Stimulated activated CD8-positive, alpha-beta memory T cell treated with anti-CD3 and anti-CD28 coated beads, Interleukin-7, amount 100 ng/mL, for 1 hour (primary cell): ENCODE data around the gene S100A7A.
A peak's percentile ranks its signal among the peaks of the same experiment; 100 is the strongest.
"Not testable (repeated sequence)": the region's sequence is repeated elsewhere in the genome, so short reads cannot be mapped to it uniquely, and the experiment has no call there.

ENCODE experiments used
- DNase-seq, 2 donors: peaks; one replicate each; pipeline ENCODE4 v3.0.0-alpha.2; 2020; ENCODE audit warnings: low read depth in 2 of 2

The S100A7A gene

DNA sequence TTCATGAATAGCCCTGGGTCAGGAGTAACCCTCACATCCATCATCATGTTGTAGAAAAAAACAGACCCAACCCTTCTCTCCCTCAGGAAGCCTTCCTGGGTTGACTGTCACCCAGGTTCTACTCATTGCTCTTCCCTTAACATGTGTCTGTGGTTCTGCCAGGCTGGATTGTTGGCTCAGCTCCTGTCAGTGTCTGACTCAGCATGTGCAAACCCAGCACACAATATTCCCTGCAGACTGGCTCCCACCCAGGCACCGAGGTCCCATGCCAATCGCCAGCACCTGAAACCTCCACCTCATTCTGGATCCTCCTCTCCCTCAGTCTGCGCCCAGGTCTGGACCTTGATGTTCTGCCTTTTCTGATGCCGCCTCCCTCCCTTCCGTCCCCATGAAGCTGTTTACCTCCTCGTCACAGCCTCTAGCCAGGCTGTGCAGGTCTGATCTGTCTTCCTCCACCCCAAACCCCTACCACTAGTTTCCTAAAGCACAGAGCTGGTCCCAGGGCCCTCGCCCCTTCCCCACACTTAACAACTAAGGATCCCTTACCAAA, 21.1 kb upstream of the S100A7A start:
- DNase-seq, result no peak

DNA sequence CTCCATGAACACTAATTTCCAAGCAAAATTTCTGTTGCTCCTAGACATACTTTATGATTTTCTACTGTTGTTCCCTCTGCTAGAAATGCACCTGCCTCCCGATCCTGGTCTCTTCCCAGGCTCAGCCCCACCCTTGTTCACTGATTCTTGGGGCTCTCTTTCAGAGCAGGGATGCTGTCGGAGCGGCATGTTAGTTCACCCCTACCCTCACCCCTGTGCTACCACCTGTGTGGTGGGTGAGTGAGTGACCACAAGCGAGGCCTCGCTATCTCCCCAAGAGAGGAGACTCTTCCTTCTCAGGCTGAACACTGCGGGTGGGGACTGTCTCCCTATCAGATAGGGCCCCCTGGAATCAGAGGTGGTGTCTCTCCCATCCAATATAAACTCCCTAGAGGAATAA, 20.5 kb upstream of the S100A7A start:
- DNase-seq, result no peak

DNA sequence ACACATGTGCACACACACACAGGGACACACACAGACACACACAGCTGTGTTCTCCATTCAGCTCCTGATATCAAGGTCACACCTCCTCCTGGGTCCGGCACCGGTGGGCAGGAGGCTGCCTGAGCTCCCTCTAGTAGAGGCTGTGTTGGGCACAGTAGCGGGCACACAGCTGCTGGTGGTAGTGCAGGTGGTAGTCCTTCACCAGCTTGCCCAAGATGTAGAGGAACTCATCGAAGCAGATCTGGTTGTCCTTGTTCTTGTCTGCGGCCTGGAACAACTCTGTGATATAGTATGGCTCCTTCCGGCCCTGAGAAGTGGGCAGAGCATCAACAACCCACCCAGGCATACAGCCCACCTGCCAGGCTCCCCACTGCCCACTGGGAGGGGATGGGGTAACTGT, 19.9 kb upstream of the S100A7A start:
- DNase-seq, result no peak

DNA sequence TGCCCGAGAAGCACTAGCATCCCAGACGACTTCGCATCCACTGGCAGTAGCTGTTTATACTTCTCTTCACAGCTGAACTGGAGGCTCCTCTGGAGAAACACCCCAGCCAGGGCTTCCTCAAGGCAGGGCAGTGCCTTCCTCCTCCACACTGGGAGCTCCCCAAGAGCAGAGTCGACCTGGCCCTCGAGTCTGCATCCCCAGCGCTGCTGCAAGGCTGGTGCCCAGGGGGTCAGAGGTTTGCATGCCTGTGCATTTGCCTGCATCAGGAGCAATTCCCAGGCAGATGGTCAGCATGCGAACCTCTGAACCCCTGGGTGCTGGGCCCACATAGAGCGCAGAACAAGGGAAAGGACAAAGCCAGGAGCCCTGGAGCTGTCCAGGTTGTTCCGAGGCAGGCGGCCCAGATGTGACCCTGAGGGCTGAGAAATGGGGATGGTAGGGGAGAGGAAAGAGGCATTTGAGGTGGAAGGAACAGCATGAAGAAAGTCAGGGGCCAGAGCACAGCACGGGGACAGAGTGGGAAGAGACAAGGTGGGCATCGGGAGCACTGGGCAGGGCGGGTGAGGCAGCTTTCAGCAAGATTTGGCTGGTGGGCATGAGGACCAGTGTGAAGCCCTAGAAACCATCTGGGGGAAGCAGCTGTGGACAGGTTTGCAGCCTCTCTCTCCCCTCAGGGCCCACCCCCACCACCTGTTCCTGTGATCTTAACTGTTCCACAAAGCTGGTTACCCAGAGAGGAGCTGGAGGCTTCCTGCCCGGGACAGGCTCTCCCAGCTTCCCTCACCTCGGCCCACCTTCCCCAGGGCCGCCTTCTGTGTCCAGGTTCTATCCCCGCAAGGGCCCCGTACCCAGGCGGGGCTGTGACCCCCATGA, 19.0 kb upstream of the S100A7A start:
- no peak for DNase-seq

DNA sequence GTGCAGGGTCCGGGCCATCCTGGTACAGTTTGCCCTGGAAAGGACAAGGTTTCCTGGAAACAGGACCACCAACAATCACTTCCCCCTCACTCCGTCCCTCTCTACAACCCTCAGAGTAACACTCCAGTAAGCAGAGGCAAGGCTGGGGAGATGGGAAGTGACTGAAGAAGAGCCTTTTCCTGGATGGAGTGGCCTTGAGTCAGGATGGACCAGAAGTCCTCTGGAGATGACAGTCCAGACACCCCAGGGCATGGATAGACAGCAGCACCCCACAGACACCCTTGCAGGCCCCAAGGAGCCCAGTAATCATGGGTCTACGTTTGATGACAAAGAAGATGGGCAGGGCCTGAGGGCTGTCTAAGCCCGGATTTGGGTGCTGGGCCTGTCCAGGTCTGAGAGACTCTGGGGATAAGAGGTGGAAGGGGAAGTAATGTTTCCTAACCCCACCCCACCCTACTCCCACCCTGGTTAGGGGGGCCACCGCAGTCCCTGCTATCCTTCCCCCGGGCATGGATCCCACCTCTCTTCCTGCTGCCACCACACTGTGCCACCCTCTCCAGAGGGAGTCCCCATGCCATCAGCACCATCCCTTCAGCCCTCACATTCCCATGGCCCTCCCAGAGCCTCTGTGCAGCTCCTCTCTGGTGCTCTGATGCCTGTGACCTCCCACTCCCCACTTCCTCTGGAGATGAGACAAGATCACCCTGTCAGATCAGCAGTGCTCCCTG, 18.2 kb upstream of the S100A7A start:
- no peak for DNase-seq

DNA sequence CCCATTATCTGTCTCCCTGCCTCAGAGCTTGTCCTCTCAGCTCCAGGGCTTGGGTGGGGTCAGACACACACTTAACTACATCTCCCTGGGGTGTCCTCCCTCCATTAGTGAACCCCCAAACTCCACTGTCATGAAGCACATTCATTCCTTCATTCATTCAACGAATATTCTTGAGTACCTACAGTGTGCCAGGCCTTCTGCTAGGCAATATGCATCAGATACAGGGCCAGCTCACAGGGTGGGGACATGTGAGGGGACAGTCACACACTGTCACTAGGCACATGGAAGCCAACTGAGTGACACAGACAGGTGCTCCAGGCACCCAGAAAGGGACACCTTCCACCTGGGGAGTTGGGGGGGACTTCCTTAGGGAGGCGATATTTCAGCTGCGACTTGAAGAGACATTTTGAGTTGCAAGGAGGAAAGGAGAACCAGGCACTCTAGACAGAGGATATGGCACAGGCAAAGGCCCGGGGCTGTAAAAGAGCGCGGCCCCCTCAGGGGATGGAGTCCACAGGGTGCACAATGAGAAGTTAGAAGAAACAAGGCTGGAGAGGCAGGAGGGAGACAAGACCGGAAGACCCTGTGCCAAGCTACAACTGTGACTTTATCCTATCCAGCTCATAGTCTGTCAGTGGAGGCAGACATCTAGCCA, 16.8 kb upstream of the S100A7A start:
- no peak for DNase-seq

DNA sequence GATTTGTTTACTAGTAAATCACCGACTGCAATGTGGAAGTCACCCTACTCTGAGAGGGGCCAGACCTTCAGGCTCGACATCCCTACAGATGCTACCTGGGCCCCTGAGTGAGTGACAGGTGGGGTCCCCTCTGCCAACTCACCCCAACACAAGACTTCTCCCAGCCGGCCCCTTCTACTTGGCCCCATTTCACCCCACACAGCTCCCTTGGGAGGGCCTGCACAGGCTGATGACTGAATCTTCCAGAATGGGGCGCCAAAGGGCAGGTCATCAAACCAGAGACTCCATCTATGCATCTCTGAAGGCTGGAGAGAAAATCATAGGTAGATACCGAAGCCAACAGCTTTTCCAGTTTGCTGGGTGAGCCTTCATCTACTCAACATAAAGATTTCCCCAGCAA, 16.1 kb upstream of the S100A7A start:
- no peak for DNase-seq

DNA sequence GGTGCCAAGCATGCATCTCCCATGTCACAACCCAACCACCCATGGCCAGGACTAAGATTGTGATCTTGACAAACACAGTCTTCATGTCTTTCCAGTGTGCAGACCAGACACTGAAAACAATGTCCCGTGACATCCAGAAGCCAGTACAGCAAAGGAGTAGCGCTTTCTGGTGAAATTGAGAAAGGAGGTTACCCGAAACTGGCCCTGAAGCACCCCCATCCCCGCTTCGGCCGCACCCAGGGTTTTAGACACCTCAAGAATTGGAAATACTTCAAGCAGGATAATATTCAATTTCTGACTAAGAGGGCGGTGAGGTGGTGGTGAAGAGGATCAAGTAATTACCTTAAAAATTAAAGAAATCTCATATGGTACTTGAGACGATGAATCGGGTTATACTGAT, 14.9 kb upstream of the S100A7A start:
- no peak for DNase-seq

DNA sequence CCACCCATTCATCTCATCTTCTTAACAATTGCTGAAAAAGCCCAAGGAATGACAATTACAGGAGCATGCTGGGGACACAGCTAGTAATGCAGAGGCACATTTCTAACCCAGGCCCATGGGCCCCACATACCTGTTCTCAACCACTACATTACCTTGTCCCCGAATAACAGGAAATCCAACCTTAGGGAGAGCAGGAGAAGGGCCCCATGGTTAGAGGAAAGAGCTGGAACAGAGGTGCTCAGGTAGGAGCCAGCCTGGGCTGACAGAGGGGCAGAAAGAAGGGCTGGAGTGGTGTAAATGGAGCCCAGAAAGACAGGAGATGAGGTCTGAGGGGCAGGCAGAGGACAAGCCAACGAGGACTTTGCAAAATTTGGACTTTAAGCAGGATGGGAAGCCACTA, 14.1 kb upstream of the S100A7A start:
- no peak for DNase-seq

DNA sequence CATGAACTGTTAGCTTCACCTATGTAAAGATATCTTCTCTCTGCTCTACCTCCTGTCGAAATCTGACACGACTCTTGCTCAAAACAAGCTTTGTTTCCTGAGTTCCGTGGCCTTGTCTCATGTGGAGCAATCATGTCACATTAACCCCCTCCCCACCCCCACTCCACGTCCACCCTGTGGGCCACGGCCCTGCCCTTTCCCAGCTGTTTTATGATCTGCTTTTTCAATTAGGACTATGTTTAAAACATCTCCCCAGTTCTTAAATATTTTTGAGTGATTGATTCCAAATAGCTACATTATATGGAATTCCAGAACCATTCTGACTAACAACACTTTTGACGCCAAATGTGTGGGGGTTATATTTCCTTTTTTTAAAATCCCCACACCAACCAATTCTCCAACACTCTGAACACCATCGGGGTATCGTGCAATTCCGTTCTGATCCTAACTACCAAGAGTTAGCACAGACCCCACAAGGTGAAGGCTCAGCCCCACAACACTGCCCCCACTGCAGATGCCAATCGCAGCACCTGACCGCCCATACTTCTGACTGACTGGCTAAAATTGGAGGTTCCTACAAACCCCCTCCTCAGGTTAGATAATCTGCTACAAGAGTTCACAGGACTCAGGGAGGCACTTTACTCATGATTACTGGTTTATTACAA, 12.8 kb upstream of the S100A7A start:
- no peak for DNase-seq

DNA sequence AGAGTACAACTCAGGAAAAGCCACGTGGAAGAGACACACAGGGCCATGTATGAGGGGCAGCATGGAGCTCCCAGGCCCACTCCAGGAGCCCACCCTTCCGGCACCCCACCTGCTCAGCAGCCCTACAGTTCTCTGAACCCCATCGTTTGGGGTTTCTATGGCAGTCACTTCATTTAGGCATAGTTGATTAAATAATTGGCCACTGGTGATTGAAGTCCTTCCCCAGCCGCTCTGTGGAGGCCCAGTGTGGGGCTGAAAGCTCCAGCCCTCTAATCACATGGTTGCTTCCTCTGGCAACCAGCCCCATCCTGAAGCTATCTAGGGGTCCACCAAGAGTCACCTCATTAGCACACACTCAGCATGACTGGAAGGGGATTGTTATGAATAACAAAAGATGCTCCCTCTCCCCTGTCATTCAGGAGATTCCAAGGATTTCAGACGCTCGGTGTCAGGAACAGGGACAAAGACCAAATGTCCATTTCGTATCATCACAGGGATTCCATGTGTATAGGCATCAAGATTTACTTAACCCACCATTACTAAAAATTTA, 12.2 kb upstream of the S100A7A start:
- DNase-seq, result no peak

DNA sequence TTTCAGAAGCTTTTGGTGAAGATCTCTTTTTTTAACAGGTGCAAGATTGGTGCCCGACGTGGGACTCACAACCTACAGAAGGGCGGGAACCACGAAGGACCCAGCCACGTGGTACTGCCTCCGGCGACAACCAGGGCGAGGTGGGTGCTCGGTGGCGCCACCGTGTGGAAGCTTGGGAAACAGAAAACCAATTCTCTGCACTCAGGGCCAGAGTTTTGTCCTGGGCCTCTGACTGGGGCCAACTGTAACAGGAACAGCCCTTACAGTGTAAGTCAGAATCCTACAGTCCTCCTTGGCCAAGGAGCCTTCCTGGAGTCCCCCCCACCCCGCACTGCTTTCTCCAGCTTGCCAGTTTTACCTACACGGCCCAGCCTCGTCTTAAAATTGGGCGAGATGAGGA, 11.6 kb upstream of the S100A7A start:
- peak in 1 of 2 donors; percentile 19 for DNase-seq

DNA sequence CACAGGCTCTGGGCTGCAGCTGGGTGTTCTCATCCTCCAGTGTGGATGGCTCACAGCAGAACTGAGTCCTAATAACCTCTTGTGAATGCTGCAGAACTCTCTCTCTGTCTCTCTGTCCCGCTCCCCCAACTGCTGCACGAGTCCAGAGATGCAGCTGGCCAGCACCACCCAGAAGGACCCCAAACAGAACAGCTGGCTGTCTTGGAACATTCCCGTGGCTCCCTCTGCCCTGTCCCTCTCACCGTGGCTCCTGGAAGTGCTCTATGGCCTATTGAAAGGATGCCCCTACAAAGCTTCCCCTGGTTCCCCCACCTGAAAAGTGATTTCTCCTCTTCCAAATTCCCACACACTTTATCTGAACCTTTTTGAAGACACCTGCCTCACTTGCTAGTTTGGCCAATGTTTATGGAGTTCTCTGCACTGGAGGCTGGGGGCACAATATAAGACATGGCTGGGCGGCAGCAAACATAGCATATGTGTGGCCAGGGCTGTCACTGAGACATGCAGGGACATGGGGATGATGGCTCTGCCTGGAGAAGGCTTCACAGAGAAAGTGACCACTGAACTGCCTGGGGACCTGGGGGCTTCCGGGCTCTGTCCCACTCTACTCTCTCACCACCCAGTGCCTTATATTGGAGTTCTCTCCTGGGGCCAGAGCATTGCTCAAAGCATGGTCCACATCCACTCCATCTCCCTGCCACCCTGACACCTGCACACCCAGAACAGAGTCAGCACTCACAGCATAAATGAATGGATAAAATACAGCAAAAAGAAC, 10.3 kb upstream of the S100A7A start:
- DNase-seq, result not testable (repeated sequence)

DNA sequence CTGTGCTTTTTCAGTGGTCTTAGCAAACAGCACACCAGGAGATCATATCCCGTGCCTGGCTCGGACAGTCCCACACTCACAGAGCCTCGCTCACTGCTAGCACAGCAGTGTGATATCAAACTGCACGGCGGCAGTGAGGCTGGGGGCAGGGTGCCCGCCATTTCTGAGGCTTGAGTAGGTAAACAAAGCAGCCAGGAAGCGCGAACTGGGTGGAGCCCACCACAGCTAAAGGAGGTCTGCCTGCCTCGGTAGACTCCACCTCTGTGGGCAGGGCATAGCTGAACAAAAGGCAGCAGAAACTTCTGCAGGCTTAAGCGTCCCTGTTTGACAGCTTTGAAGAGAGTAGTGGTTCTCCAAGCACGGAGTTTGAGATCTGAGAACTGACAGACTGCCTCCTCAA, 9.0 kb upstream of the S100A7A start:
- not testable (repeated sequence) for DNase-seq

DNA sequence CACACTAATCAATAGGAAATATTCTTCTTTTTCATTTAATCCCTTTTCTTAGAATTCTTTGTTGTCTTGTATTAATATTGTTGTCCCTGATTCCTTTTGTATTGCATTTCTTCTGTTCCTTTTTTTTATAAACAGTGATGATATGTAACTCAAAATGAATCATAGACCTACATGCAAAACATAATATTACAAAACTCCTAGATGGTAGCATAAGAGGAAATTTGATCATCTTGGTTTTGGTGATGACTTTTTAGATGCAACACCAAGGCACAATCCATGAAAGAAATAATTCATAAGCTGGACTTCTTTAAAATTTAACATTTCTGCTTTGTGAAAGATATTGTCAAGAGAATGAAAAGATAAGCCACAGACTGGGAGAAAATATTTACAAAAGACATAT, 2.4 kb upstream of the S100A7A start:
- DNase-seq, result not testable (repeated sequence)

DNA sequence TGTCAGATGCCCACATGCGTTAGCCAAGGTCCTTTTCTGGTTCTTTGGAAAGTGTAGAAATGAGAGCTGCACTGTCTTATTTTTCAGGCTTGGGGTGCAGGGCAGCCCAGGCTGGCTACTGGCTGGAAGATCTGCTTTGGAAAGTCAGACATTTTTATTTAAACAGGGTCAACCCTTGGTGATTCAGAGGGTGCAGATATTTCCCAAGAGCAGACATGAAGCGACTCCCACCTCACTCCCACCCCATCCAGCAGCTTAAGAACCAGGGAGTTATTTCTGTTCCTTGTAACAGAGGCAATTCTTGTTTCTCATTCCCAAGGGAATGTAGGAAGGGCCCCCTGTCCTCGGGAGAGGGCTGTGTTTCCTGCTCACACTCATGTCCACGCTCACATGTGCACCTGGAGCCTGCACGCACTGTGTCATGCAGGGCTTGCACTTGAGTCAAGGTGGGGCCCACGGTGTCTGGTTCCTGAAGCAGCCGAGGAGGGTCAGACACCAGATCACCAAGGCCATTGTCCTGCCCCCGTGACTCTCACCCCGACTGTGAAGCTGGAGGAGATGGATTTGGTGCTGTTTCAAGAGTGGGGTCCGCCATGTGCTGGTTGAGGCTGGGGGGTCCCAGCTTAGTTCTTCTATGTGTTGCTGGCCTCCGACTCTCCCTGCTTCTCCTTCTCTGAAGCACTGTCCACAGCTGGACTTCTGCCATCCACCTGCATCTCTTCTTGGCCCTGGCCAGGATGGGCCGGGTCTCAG, 992 bp downstream of the S100A7A start:
- no peak for DNase-seq

DNA sequence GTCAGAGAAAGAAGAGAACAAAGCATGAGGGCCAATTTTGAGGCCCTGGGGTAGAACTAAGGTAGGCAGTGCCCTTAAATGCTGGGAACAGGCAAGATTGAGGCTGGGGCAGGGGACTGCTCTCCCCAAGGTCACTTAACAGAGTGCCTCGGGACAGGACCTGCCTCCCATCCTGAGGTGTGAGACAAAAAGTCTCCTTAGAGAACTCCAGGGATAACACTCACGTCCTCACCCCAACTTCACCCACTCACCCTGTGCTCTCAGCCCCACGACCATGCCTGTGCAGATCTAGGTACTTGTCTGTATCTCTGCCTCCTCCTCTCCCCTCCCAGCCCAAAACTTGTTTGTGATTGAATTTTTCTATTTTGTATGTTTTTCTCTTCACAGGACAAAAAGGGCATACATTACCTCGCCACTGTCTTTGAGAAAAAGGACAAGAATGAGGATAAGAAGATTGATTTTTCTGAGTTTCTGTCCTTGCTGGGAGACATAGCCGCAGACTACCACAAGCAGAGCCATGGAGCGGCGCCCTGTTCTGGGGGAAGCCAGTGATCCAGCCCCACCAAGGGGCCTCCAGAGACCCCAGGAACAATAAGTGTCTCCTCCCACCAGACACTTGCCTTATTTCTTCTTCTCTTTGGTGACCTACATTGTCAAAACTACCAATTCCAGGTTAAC, 2.6 kb downstream of the S100A7A start:
- DNase-seq, result not testable (repeated sequence)

DNA sequence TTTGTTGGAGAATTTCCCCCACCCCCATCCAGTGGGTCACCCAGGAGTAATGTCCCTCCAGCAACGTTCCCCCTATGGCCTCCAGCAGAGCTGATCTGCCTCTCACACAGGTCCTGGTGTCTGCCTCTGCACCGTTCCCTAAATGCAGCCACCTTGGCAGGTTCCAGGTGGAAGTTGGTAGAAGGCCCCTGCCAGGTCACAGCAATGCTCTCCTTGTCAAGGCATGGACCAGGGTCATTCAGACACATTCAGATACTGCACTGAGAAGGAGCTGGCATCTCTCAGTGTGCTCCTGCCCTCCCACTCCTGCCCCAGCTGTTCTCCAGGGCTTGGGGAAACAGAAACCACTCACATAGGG, 3.1 kb downstream of the S100A7A start:
- not testable (repeated sequence) for DNase-seq

DNA sequence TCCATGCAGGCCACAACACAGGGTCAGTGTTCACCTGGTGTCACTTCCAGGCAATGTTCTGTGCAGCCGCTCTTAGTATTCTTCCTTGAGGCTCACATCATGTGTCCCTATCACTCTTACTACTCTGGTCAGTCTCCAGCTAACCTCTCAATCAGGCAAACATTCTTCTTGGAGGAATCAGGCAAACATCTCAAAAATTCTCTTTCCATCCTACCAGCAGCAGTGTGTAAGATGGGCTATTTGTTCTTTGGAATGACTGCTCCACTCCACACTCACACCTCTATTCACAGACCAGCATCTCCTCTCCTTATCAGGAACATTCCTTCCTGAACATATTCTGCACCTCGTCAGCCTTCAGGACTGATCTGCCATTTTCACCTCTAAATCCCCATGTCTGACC, 4.0 kb downstream of the S100A7A start:
- DNase-seq, result no peak
